Ramos (cell line): ENCODE results near the gene CCDC88C.

Experiments used
- in situ Hi-C: fragments of 300-500 bp; cut with MboI; formaldehyde crosslinking; loops from one replicate; pipeline ENCODE4 v1.14.3; 2022; ENCODE audit warnings: low sequenced_read_pairs; ENCODE audit not compliant: unreplicated experiment

CCDC88C gene

GRCh38 chr14:91352728-91353692, 64.6 kb downstream of the CCDC88C start:
- in situ Hi-C loops = loop anchor here (10.0 kb wide), 1 partner anchor 62 kb away; the partner anchor contains the start of gene CCDC88C

- in situ Hi-C loops = loop anchor here (10.0 kb wide), 1 partner anchor 63 kb away; the partner anchor contains the start of gene CCDC88C
Measured at GRCh38 chr14:91352053-91352452, 65.6 kb downstream of the CCDC88C start.

GRCh38 chr14:91351512-91351862, 66.1 kb downstream of the CCDC88C start:
- in situ Hi-C loops = loop anchor here (10.0 kb wide), 1 partner anchor 63 kb away; the partner anchor contains the start of gene CCDC88C

- in situ Hi-C loops = loop anchor here (10.0 kb wide), 1 partner anchor 64 kb away; the partner anchor contains the start of gene CCDC88C
Measured at GRCh38 chr14:91350813-91351511, 66.7 kb downstream of the CCDC88C start.

GRCh38 chr14:91350483-91350812, 67.2 kb downstream of the CCDC88C start:
- in situ Hi-C loops = loop anchor here (10.0 kb wide), 1 partner anchor 64 kb away; the partner anchor contains the start of gene CCDC88C

- in situ Hi-C loops = loop anchor here (10.0 kb wide), 1 partner anchor 65 kb away; the partner anchor contains the start of gene CCDC88C
Measured at GRCh38 chr14:91349481-91350074, 68.0 kb downstream of the CCDC88C start.

DNA sequence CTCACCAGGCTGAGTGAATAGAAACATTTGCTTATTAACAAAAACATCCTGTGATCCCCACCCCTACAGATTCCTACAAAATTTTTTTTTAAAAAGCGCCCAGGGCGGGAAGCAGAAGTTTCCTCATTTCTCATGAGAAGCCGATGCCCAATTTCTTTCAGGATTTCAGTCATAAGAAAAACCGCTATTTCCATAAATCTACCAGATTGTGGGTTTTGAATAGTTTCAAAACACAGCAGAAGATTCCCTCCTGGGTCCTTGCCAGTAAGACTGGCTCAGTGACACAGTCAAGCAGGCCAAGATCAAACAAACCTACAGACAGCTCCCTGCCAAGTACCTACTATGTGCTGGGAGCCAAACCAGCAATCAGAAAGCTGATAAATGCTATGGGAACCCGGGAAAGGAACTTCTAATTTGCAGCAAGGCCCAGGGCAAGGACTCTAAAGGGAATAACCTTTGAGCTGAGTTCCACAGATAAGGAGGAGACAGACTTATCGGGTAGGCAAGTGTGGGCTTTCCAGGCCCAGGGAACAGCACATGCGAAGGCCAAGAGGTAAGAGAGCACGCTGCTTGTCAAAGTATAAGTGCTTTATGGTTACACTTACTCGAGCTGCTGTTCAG, 68.7 kb downstream of the CCDC88C start:
- in situ Hi-C loops = no loop called here

- in situ Hi-C loops = no loop called here
Measured at GRCh38 chr14:91346838-91347173, 70.8 kb downstream of the CCDC88C start.

DNA sequence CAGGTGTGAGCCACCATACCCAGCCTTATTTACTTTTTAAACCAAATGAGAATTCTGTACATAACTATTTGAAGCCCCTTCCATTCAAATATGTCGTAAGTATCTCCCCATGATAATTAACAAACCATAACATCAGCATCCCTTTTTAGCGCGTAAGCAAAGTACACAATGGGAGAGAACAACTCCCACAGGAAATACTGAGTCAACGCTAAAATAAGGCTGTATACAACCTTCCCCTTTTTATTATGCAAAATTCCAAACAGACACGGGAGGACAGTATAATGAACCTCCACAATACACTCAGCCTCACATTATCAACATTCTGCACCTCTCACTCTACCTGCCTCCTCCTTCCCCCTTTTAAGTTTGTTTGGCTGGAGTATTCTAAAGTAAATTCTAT, 73.5 kb downstream of the CCDC88C start:
- in situ Hi-C loops = no loop called here

- in situ Hi-C loops = no loop called here
Measured at GRCh38 chr14:91343051-91343450, 74.6 kb downstream of the CCDC88C start.

- in situ Hi-C loops = no loop called here
Measured at GRCh38 chr14:91342206-91342760, 75.3 kb downstream of the CCDC88C start.

- in situ Hi-C loops = no loop called here
Measured at GRCh38 chr14:91341751-91342154, 75.9 kb downstream of the CCDC88C start.

DNA sequence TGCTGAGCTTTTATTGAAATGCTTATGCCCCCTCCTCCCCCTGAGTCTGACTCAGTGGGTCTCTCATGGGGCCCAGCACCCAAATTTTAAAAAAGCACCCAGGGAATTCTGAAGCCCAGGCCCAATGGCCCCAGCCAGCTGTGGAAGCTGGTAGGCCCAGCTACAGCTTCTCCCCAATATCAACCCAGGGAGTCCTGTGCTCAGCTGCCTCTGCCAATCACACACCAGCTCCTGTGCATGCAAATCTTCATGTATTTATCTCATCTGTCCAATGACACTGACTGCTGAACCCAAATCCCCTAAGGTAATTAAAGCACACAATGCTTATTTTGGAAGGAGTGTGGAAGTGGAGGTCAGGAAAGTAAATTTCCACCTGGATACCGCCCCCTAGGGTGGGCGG, 76.3 kb downstream of the CCDC88C start:
- in situ Hi-C loops = no loop called here

DNA sequence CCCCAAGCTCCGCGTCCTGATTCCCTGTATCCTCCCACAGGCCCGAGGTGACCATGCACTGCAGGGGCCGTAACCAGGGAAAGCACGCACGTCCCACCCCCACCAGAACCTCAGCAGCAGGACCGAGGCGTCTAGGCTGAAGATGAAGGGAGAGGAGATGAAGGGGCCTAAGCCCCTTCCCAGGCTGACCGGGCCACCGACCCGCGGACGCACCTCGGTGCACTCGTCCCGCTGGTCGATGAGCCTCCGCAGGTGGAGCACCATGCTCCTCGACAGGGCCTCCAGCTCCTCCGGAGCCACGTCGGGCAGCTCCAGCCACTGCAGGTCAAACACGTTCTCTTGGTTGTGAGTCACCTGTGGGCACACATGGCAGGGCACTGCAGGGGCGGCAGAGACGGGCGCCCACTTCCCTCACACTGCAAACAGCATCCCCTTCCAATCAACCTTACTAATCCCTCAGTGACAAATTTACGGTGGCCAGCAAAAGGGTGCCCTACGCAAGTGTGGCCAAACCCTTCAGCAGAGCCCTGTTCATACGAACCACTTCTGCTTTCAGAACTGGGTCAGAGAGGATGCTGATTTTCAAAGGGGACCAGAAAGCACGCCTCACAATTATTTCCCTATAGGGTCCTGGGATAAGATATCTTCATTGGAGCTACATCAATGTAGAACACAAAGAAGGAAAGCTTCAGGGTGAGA, 77.8 kb downstream of the CCDC88C start:
- in situ Hi-C loops = no loop called here

- in situ Hi-C loops = no loop called here
Measured at GRCh38 chr14:91339076-91339475, 78.5 kb downstream of the CCDC88C start.

DNA sequence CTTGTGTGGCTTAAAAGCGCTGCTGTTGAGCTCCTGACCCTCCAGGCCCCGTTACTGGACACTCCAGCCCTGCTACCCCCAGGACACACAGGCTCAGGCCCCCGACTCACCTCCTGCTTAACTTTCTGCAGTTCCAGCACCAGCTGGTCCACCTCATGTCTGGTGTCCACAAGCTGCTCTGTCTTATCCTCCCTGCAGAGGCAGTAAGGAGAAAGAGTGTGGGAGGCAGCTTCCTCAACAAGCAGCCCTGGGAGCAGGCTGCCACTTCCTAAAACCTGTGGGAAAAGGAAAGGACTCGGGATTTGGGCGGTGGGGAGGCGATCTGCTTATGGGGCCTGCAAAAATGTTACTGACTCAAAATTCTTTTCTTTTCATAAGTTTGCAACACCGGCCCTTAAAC, 79.2 kb downstream of the CCDC88C start:
- in situ Hi-C loops = no loop called here

DNA sequence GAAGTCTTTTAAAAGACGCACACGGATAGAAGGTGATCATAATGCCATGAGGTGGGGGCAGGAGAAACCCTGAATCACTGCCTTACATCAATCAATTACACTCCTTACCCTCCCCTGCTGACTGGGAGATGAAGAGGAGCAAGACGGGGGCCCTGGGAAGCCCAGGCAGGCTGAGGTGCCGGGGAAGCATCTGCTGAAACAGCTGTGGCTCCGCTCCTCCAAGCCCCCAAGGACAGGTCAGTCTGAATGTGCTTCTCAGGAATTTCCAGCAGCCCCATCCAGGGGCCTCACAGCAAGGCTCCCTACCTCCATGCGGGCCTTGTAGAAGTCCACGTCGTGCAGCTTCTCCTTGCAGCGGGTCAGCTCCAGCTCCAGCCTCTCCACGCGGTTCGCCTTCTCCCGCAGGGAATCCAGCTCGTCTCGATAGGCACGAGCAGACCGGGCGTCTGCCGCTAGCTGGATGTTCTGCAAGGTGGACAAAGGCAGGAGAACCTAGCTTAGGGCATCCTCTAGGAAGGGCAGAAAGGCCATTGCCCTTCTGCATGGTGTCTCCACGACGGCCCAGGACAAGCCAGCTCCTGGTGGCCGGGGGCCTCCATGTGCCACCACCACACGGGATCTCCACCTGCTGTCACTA, 79.8 kb downstream of the CCDC88C start:
- in situ Hi-C loops = no loop called here

- in situ Hi-C loops = no loop called here
Measured at GRCh38 chr14:91336093-91336450, 81.5 kb downstream of the CCDC88C start.
